ENCODE data around the gene TUBGCP3. TPM values are rescaled to one million over a fixed set of nuclear protein-coding genes. Genes with fewer than 3 reads are reported as not detected.

The TUBGCP3 gene
- total and polyA plus RNA-seq, 2 experiments from 2014 or later, result 12.5 to 12.9 TPM

- DNase-seq (ENCODE audit: low read depth in 1 of 2, low spot score in 1 of 2), result no peak
- H3K27ac ChIP-seq, result no peak overlapping the region
- no peaks in the 10 kb centered on the region for H3K9me3 ChIP-seq (ENCODE audit: low read depth)
- no peaks in the 10 kb centered on the region for H3K27me3 ChIP-seq
- TF ChIP-seq CTCF (IDR thresholded peaks at IDR 0.05; ENCODE audit: low read depth, low read length), result no peak
- H3K4me3 ChIP-seq, result no peak overlapping the region
- H3K36me3 ChIP-seq, result no peaks in the 10 kb centered on the region
- no peaks in the 10 kb centered on the region for H3K4me1 ChIP-seq (ENCODE audit: low read depth)
Measured at GRCh38 chr13:112466132-112467058, 121.6 kb downstream of the TUBGCP3 start.

- Histone ChIP-seq H3K4me1 (ENCODE audit: low read depth) (no peaks in the 10 kb centered on the region), H3K9me3 (ENCODE audit: low read depth) (no peaks in the 10 kb centered on the region), H3K27ac (no peak overlapping the region), H3K36me3 (no peaks in the 10 kb centered on the region), H3K4me3 (no peak overlapping the region), H3K27me3 (no peaks in the 10 kb centered on the region)
- no peak for TF ChIP-seq CTCF (IDR thresholded peaks at IDR 0.05; ENCODE audit: low read depth, low read length)
- DNase-seq (ENCODE audit: low read depth in 1 of 2, low spot score in 1 of 2), result no peak
Measured at GRCh38 chr13:112465251-112466131, 122.5 kb downstream of the TUBGCP3 start.

- no peak overlapping the region for H3K4me3 ChIP-seq
Measured at GRCh38 chr13:112464720-112465119, 123.2 kb downstream of the TUBGCP3 start.

DNA sequence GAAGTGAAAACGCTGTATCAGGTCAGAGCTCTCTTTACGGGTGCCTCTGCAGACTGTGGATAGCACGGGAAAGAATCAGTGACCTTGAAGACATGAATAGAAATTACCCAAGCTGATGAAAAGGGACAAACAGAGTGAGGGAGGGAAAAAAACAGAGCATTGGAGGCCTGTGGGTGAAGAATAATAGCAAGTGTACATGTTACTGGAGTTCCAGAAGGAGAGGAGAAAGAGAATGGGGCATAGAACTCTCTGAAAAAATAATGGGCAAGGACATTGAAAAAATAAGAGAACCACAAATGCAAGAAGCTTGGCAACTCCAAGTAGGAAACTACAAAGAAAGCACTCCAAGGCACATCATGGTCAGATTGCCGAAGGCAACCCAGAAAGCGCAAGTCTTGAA lies 125.5 kb downstream of the TUBGCP3 start:
- Histone ChIP-seq H3K4me3 (no peak overlapping the region), H3K9me3 (ENCODE audit: low read depth) (no peaks in the 10 kb centered on the region), H3K36me3 (no peaks in the 10 kb centered on the region)

More at GRCh38 chr13:112464720-112465119, 123.2 kb downstream of the TUBGCP3 start:
- no peaks in the 10 kb centered on the region for H3K27me3 ChIP-seq
- TF ChIP-seq CTCF (IDR thresholded peaks at IDR 0.05; ENCODE audit: low read depth, low read length), result no peak
- no peaks in the 10 kb centered on the region for H3K36me3 ChIP-seq
- no peak for DNase-seq (ENCODE audit: low read depth in 1 of 2, low spot score in 1 of 2)
- H3K4me1 ChIP-seq (ENCODE audit: low read depth), result no peaks in the 10 kb centered on the region
- no peaks in the 10 kb centered on the region for H3K9me3 ChIP-seq (ENCODE audit: low read depth)
- no peak overlapping the region for H3K27ac ChIP-seq

More for the DNA sequence above, 125.5 kb downstream of the TUBGCP3 start:
- no peaks in the 10 kb centered on the region for H3K27me3 ChIP-seq
- no peak for TF ChIP-seq CTCF (IDR thresholded peaks at IDR 0.05; ENCODE audit: low read depth, low read length)
- no peak for DNase-seq (ENCODE audit: low read depth in 1 of 2, low spot score in 1 of 2)
- H3K4me1 ChIP-seq (ENCODE audit: low read depth), result no peaks in the 10 kb centered on the region
- H3K27ac ChIP-seq, result no peak overlapping the region

Measured in cardiac muscle cell (in vitro differentiated cells and primary cell).